ENCODE measurements around the gene KRT34.
"Not testable (repeated sequence)": the region's sequence is repeated elsewhere in the genome, so short reads cannot be mapped to it uniquely, and the experiment has no call there.

KRT34 gene

GRCh38 chr17:41428591-41429291 lies 46.6 kb upstream of the KRT34 start (continued):
- TF ChIP-seq PPARA (CRISPR knock-in tag; IDR thresholded peaks at IDR 0.05; ENCODE audit: borderline replicate concordance) = no peak
- no peak for TF ChIP-seq PATZ1 (CRISPR knock-in tag; IDR thresholded peaks at IDR 0.05; ENCODE audit: borderline replicate concordance)

GRCh38 chr17:41424111-41424635 lies 42.1 kb upstream of the KRT34 start, which contains the start of gene KRT37:
KRT37 (minus strand) TSS chr17:41424585; CDS start chr17:41424523, 62 bp downstream.
- TF ChIP-seq RARB (CRISPR knock-in tag; IDR thresholded peaks at IDR 0.05) (no peak), ZFP30 (CRISPR knock-in tag; IDR thresholded peaks at IDR 0.05) (no peak), PPARA (CRISPR knock-in tag; IDR thresholded peaks at IDR 0.05; ENCODE audit: borderline replicate concordance) (no peak), ZC3H10 (CRISPR knock-in tag; IDR thresholded peaks at IDR 0.05) (no peak), ESRRG (CRISPR knock-in tag; IDR thresholded peaks at IDR 0.05) (no peak)
- no peak for ATAC-seq

GRCh38 chr17:41422586-41422985 lies 40.5 kb upstream of the KRT34 start:
- not testable (repeated sequence) for ATAC-seq

GRCh38 chr17:41421617-41422016 lies 39.5 kb upstream of the KRT34 start:
- no peak for ATAC-seq

GRCh38 chr17:41421116-41421515 lies 39.0 kb upstream of the KRT34 start:
- no peak for ATAC-seq
- TF ChIP-seq PPARA (CRISPR knock-in tag; IDR thresholded peaks at IDR 0.05; ENCODE audit: borderline replicate concordance) (no peak), ZFP3 (CRISPR knock-in tag; IDR thresholded peaks at IDR 0.05) (no peak), BACH2 (CRISPR knock-in tag; IDR thresholded peaks at IDR 0.05; ENCODE audit: borderline replicate concordance) (no peak), CSRNP3 (CRISPR knock-in tag; IDR thresholded peaks at IDR 0.05) (no peak), ESRRG (CRISPR knock-in tag; IDR thresholded peaks at IDR 0.05) (no peak), SNAI2 (CRISPR knock-in tag; IDR thresholded peaks at IDR 0.05) (no peak), ZC3H10 (CRISPR knock-in tag; IDR thresholded peaks at IDR 0.05) (no peak), ZFP30 (CRISPR knock-in tag; IDR thresholded peaks at IDR 0.05) (no peak), OSR1 (CRISPR knock-in tag; IDR thresholded peaks at IDR 0.05) (no peak), ZNF565 (CRISPR knock-in tag; conservative IDR thresholded peaks at IDR 0.05; ENCODE audit: low read depth) (no peak), TSHZ2 (CRISPR knock-in tag; IDR thresholded peaks at IDR 0.05) (no peak), TOX (CRISPR knock-in tag; IDR thresholded peaks at IDR 0.05; ENCODE audit: borderline replicate concordance) (no peak)

More at GRCh38 chr17:41421617-41422016, 39.5 kb upstream of the KRT34 start:
- TF ChIP-seq ZNF70 (CRISPR knock-in tag; IDR thresholded peaks at IDR 0.05) = no peak
- TF ChIP-seq CSRNP3 (CRISPR knock-in tag; IDR thresholded peaks at IDR 0.05) = no peak
- TF ChIP-seq BACH2 (CRISPR knock-in tag; IDR thresholded peaks at IDR 0.05; ENCODE audit: borderline replicate concordance) = no peak
- no peak for TF ChIP-seq ARNTL (CRISPR knock-in tag; IDR thresholded peaks at IDR 0.05; ENCODE audit: borderline replicate concordance, low read depth)
- no peak for TF ChIP-seq SNAI2 (CRISPR knock-in tag; IDR thresholded peaks at IDR 0.05)
- TF ChIP-seq GLIS3 (CRISPR knock-in tag; IDR thresholded peaks at IDR 0.05) = no peak
- TF ChIP-seq POU6F1 (CRISPR knock-in tag; IDR thresholded peaks at IDR 0.05; ENCODE audit: borderline replicate concordance, low read depth) = no peak
- TF ChIP-seq ZC3H10 (CRISPR knock-in tag; IDR thresholded peaks at IDR 0.05) = no peak
- no peak for TF ChIP-seq ZFP30 (CRISPR knock-in tag; IDR thresholded peaks at IDR 0.05)
- TF ChIP-seq ESRRG (CRISPR knock-in tag; IDR thresholded peaks at IDR 0.05) = no peak

Data from SK-N-SH treated with all-trans-retinoic acid at 6 μM for 48 hours (cell line).